ENCODE measurements around the gene MAD1L1.
"Not testable (repeated sequence)": the region's sequence is repeated elsewhere in the genome, so short reads cannot be mapped to it uniquely, and the experiment has no call there.

The MAD1L1 gene

DNA sequence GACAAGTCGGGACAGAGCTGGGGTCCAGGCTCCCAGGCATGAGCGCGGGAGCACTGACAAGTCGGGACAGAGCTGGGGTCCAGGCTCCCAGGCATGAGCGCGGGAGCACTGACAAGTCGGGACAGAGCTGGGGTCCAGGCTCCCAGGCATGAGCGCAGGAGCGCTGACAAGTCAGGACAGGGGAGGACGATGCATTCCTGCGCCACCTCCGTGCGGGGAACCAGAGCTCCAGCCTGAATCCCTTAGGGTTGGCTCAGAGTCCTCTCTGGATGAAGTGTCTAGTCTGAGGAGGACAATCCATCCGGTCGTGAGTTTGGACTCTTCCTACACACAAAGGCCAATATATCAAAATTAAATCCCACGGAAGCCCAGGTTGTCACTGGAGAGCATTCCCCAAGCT is 196.5 kb downstream of the MAD1L1 start:
- H3K9ac ChIP-seq (ENCODE audit: low read length); H2BK5ac ChIP-seq (ENCODE audit: low read depth, low read length, poor library complexity); H3K4ac ChIP-seq (ENCODE audit: low read depth, low read length); H2AK5ac ChIP-seq (ENCODE audit: low read length); H3K79me2 ChIP-seq (ENCODE audit: control insufficient read depth, insufficient read depth, low read length, poor library complexity); H3K9me3 ChIP-seq (ENCODE audit: insufficient read depth, low read depth, low read length); H2AFZ ChIP-seq (ENCODE audit: insufficient read depth, low read length, poor library complexity); H3K4me3 ChIP-seq (ENCODE audit: low read depth, low read length); H3K4me1 ChIP-seq (ENCODE audit: control insufficient read depth in 1 of 2, insufficient read depth in 2 of 2, low read length in 2 of 2); H3K79me1 ChIP-seq (ENCODE audit: low read length); H3K27ac ChIP-seq (ENCODE audit: low read depth, low read length); H2BK12ac ChIP-seq (ENCODE audit: low read length); DNase-seq; H3K27me3 ChIP-seq (ENCODE audit: insufficient read depth, low read length); H3K4me2 ChIP-seq (ENCODE audit: low read length); H4K12ac ChIP-seq (ENCODE audit: low read depth, low read length); H3K18ac ChIP-seq (ENCODE audit: low read length); H2BK120ac ChIP-seq (ENCODE audit: insufficient read depth, low read length, poor library complexity); H3K23ac ChIP-seq (ENCODE audit: low read length); H4K91ac ChIP-seq (ENCODE audit: low read depth, low read length); H3K36me3 ChIP-seq (ENCODE audit: control insufficient read depth in 1 of 2, insufficient read depth in 2 of 2, low read length in 2 of 2); H3K14ac ChIP-seq (ENCODE audit: low read length); H4K8ac ChIP-seq (ENCODE audit: low read depth, low read length): not testable (repeated sequence)
- WGBS (ENCODE audit: extremely low coverage, insufficient coverage, insufficient read length): no CpG with 5 or more reads among the region's 16 CpGs

DNA sequence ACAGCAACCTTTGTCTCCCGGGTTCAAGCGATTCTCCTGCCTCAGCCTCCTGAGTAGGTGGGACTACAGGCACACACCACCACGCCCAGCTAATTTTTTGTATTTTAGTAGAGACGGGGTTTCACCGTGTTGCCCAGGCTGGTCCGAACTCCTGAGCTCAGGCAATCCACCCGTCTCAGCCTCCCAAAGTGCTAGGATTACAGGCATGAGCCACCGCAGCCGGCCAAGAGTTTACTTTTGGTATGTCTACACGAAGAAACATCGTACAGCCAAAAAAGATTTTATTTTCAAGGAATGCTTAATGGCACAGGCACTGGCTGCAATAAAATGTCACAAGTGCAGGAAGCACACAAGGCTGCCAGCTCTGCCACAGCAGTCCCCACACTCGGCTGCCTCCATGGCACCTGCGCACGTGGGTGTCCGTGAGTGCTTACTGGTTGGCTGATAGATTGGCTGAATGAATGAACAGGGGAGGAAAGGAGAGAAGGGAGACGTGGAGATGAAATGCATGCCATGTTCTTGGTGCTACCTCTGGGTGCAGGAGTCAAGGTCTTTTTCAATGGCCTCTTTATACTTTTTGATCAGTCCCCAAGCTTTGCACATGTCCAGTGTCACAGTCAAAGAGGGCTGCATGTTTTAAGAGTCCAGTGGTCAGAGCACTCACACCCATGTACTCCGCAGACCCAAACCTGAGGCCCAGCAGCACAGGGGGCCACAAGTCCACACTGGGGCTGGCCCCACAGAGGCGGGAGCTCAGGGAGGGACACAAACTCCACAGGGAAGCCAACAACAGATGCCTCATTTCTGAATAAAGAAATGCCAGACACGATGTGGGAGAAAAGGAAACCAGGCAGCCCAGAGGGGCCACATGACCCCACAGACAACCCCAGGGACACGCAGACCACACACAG is 198.2 kb downstream of the MAD1L1 start:
- no peak overlapping the region for H3K14ac ChIP-seq (ENCODE audit: low read length)
- no peak overlapping the region for H4K12ac ChIP-seq (ENCODE audit: low read depth, low read length)
- H3K79me1 ChIP-seq (ENCODE audit: low read length): no peaks in the 10 kb centered on the region
- no peak overlapping the region for H3K4me3 ChIP-seq (ENCODE audit: low read depth, low read length)
- H3K4ac ChIP-seq (ENCODE audit: low read depth, low read length): no peak overlapping the region
- no peak overlapping the region for H3K4me2 ChIP-seq (ENCODE audit: low read length)
- no peak overlapping the region for H3K27ac ChIP-seq (ENCODE audit: low read depth, low read length)
- no peak overlapping the region for H3K23ac ChIP-seq (ENCODE audit: low read length)
- H2BK12ac ChIP-seq (ENCODE audit: low read length): no peak overlapping the region
- peaks cover 0 to 4% of the 10 kb centered on the region in 2 experiments for H3K4me1 ChIP-seq (ENCODE audit: control insufficient read depth in 1 of 2, insufficient read depth in 2 of 2, low read length in 2 of 2)
- no peak overlapping the region for H3K18ac ChIP-seq (ENCODE audit: low read length)
- H2BK5ac ChIP-seq (ENCODE audit: low read depth, low read length, poor library complexity): no peak overlapping the region
- no CpG with 5 or more reads among the region's 20 CpGs for WGBS (ENCODE audit: extremely low coverage, insufficient coverage, insufficient read length)
- peaks cover 5% of the 10 kb centered on the region for H3K9me3 ChIP-seq (ENCODE audit: insufficient read depth, low read depth, low read length)
- no peaks in the 10 kb centered on the region for H3K36me3 ChIP-seq (ENCODE audit: control insufficient read depth in 1 of 2, insufficient read depth in 2 of 2, low read length in 2 of 2)
- H4K91ac ChIP-seq (ENCODE audit: low read depth, low read length): peak overlapping the region; percentile 27
- H2AFZ ChIP-seq (ENCODE audit: insufficient read depth, low read length, poor library complexity): no peak overlapping the region
- H2AK5ac ChIP-seq (ENCODE audit: low read length): no peak overlapping the region
- H2BK120ac ChIP-seq (ENCODE audit: insufficient read depth, low read length, poor library complexity): no peak overlapping the region
- H3K9ac ChIP-seq (ENCODE audit: low read length): no peak overlapping the region
- no peaks in the 10 kb centered on the region for H3K27me3 ChIP-seq (ENCODE audit: insufficient read depth, low read length)
- DNase-seq: no peak
- H4K8ac ChIP-seq (ENCODE audit: low read depth, low read length): no peak overlapping the region
- H3K79me2 ChIP-seq (ENCODE audit: control insufficient read depth, insufficient read depth, low read length, poor library complexity): no peaks in the 10 kb centered on the region

DNA sequence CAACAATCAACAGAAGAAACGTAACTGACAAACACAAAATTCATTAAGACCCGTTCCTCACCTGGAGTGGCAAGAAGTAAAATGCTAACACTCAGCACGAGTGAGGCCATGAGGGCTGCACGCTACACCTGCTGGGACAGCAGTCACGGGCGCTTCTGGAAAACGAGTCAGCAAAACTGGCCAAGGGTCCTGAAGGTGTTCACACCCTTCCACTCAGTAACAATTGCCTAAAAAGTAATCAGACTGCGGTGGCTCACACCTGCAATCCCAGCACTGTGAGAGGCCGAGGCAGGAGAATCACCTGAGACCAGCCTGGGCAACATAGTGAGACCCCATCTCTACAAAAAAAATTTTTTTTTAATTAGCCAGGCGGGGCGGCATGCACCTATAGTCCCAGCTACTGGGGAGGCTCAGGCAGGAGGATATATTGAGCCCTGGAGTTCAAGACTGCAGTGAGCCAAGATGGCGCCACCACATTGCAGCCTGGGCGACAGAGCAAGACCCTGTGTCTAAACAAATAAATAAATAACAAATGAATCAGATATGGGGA is 199.1 kb downstream of the MAD1L1 start:
- Histone ChIP-seq H2BK12ac (ENCODE audit: low read length) (no peak overlapping the region), H3K14ac (ENCODE audit: low read length) (no peak overlapping the region), H2BK5ac (ENCODE audit: low read depth, low read length, poor library complexity) (no peak overlapping the region), H3K4me2 (ENCODE audit: low read length) (no peak overlapping the region), H2AFZ (ENCODE audit: insufficient read depth, low read length, poor library complexity) (no peak overlapping the region), H3K23ac (ENCODE audit: low read length) (no peak overlapping the region), H3K4me1 (ENCODE audit: control insufficient read depth in 1 of 2, insufficient read depth in 2 of 2, low read length in 2 of 2) (peaks cover 0 to 4% of the 10 kb centered on the region in 2 experiments), H3K27ac (ENCODE audit: low read depth, low read length) (no peak overlapping the region), H2BK120ac (ENCODE audit: insufficient read depth, low read length, poor library complexity) (no peak overlapping the region), H4K8ac (ENCODE audit: low read depth, low read length) (no peak overlapping the region), H4K12ac (ENCODE audit: low read depth, low read length) (no peak overlapping the region), H3K36me3 (ENCODE audit: control insufficient read depth in 1 of 2, insufficient read depth in 2 of 2, low read length in 2 of 2) (peaks cover 0 to 2% of the 10 kb centered on the region in 2 experiments), H3K18ac (ENCODE audit: low read length) (no peak overlapping the region), H2AK5ac (ENCODE audit: low read length) (no peak overlapping the region), H3K4me3 (ENCODE audit: low read depth, low read length) (no peak overlapping the region), H4K91ac (ENCODE audit: low read depth, low read length) (no peak overlapping the region), H3K79me2 (ENCODE audit: control insufficient read depth, insufficient read depth, low read length, poor library complexity) (no peaks in the 10 kb centered on the region), H3K79me1 (ENCODE audit: low read length) (no peaks in the 10 kb centered on the region), H3K9me3 (ENCODE audit: insufficient read depth, low read depth, low read length) (peaks cover 8% of the 10 kb centered on the region), H3K9ac (ENCODE audit: low read length) (no peak overlapping the region), H3K27me3 (ENCODE audit: insufficient read depth, low read length) (peaks cover 2% of the 10 kb centered on the region), H3K4ac (ENCODE audit: low read depth, low read length) (no peak overlapping the region)
- WGBS (ENCODE audit: extremely low coverage, insufficient coverage, insufficient read length): no CpG with 5 or more reads among the region's 13 CpGs
- no peak for DNase-seq

DNA sequence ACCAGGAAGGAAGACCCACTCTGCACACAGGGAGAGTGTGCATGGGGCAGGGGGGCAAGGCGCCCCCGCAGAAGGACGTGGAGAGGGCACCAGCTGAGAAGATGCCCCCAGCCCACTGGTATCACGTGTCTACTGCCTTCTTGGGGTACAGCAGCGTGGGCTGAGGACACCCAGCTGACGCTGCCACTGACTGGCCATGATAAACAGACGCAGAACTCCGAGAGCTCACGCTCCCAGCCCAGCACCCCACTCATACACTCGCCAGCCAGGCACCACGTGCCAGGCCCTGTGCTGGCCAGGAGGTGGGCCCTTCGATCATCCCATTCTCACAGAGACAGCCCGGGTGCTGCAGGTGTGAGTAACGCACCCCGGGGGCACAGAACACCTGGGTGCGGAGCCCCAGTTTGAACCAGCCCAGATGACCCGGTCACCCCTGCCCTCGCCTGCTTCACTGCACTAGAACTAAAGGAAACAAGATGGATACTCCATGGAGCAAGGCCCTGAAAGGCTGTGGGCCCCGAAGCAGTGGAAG is 199.8 kb downstream of the MAD1L1 start:
- Histone ChIP-seq H3K4me3 (ENCODE audit: low read depth, low read length) (no peak overlapping the region), H3K79me1 (ENCODE audit: low read length) (no peaks in the 10 kb centered on the region), H3K9ac (ENCODE audit: low read length) (peak overlapping the region; percentile 55), H3K23ac (ENCODE audit: low read length) (no peak overlapping the region), H3K4me1 (ENCODE audit: control insufficient read depth in 1 of 2, insufficient read depth in 2 of 2, low read length in 2 of 2) (peaks cover 0 to 4% of the 10 kb centered on the region in 2 experiments), H3K18ac (ENCODE audit: low read length) (no peak overlapping the region), H2BK12ac (ENCODE audit: low read length) (no peak overlapping the region), H3K9me3 (ENCODE audit: insufficient read depth, low read depth, low read length) (peaks cover 9% of the 10 kb centered on the region), H4K12ac (ENCODE audit: low read depth, low read length) (no peak overlapping the region), H3K36me3 (ENCODE audit: control insufficient read depth in 1 of 2, insufficient read depth in 2 of 2, low read length in 2 of 2) (peaks cover 0 to 3% of the 10 kb centered on the region in 2 experiments), H3K14ac (ENCODE audit: low read length) (no peak overlapping the region), H2AK5ac (ENCODE audit: low read length) (no peak overlapping the region), H3K27ac (ENCODE audit: low read depth, low read length) (no peak overlapping the region), H3K27me3 (ENCODE audit: insufficient read depth, low read length) (peaks cover 3% of the 10 kb centered on the region), H3K4ac (ENCODE audit: low read depth, low read length) (no peak overlapping the region), H2AFZ (ENCODE audit: insufficient read depth, low read length, poor library complexity) (no peak overlapping the region), H4K8ac (ENCODE audit: low read depth, low read length) (no peak overlapping the region), H2BK120ac (ENCODE audit: insufficient read depth, low read length, poor library complexity) (no peak overlapping the region), H3K4me2 (ENCODE audit: low read length) (no peak overlapping the region), H4K91ac (ENCODE audit: low read depth, low read length) (no peak overlapping the region), H3K79me2 (ENCODE audit: control insufficient read depth, insufficient read depth, low read length, poor library complexity) (no peaks in the 10 kb centered on the region), H2BK5ac (ENCODE audit: low read depth, low read length, poor library complexity) (no peak overlapping the region)
- no CpG with 5 or more reads among the region's 19 CpGs for WGBS (ENCODE audit: extremely low coverage, insufficient coverage, insufficient read length)
- no peak for DNase-seq

Measured in trophoblast cell (in vitro differentiated cells and primary cell).